Measurements from ENCODE around the gene PPP6C. TPM values are rescaled to one million over a fixed set of nuclear protein-coding genes. Genes with fewer than 3 reads are reported as not detected.

The PPP6C gene
- total and polyA plus RNA-seq, 2 experiments from 2014 or later, result 31.9 to 46.4 TPM

DNA sequence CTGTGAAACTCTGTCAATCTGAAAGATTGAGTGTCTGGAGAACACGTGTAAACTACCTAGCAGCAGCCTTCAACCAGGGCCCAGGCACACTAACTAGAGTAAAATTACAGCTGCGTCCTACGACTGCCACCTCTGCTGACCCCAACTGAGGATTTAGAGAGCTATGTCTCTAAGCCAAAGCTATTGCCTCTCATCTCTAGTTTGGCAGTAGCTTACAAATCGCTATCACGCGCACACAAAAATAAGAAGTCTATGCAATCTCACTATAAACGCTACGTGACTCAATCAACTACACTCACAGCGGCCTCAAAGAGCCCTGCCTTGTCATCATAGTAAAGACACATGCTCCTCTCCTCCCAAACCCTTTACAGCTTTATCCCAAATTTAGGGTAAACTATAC is 8.7 kb downstream of the PPP6C start:
- H3K9me3 Mint-ChIP-seq, result no peaks in the 10 kb centered on the region
- TF ChIP-seq STAT1 (IDR thresholded peaks at IDR 0.05; ENCODE audit: unreplicated experiment) (no peak), NANOG (IDR thresholded peaks at IDR 0.05; ENCODE audit: borderline replicate concordance) (no peak), EZH2phosphoT487 (IDR thresholded peaks at IDR 0.05; ENCODE audit: unreplicated experiment) (no peak), ZNF331 (CRISPR knock-in tag; IDR thresholded peaks at IDR 0.05; ENCODE audit: low read depth) (no peak), POLR2AphosphoS5 (IDR thresholded peaks at IDR 0.05; ENCODE audit: low read depth) (no peak), EZH2 (IDR thresholded peaks at IDR 0.05; ENCODE audit: low read depth, unreplicated experiment) (no peak), ZNF114 (CRISPR knock-in tag; IDR thresholded peaks at IDR 0.05) (no peak), CREB1 (CRISPR knock-in tag; IDR thresholded peaks at IDR 0.05; ENCODE audit: low read depth) (no peak), JUNB (IDR thresholded peaks at IDR 0.05; ENCODE audit: unreplicated experiment) (no peak)
- TF ChIP-seq, protein P1, sequence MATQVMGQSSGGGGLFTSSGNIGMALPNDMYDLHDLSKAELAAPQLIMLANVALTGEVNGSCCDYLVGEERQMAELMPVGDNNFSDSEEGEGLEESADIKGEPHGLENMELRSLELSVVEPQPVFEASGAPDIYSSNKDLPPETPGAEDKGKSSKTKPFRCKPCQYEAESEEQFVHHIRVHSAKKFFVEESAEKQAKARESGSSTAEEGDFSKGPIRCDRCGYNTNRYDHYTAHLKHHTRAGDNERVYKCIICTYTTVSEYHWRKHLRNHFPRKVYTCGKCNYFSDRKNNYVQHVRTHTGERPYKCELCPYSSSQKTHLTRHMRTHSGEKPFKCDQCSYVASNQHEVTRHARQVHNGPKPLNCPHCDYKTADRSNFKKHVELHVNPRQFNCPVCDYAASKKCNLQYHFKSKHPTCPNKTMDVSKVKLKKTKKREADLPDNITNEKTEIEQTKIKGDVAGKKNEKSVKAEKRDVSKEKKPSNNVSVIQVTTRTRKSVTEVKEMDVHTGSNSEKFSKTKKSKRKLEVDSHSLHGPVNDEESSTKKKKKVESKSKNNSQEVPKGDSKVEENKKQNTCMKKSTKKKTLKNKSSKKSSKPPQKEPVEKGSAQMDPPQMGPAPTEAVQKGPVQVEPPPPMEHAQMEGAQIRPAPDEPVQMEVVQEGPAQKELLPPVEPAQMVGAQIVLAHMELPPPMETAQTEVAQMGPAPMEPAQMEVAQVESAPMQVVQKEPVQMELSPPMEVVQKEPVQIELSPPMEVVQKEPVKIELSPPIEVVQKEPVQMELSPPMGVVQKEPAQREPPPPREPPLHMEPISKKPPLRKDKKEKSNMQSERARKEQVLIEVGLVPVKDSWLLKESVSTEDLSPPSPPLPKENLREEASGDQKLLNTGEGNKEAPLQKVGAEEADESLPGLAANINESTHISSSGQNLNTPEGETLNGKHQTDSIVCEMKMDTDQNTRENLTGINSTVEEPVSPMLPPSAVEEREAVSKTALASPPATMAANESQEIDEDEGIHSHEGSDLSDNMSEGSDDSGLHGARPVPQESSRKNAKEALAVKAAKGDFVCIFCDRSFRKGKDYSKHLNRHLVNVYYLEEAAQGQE (IDR thresholded peaks at IDR 0.05; ENCODE audit: unreplicated experiment), result no peak
- TF ChIP-seq, protein P2, sequence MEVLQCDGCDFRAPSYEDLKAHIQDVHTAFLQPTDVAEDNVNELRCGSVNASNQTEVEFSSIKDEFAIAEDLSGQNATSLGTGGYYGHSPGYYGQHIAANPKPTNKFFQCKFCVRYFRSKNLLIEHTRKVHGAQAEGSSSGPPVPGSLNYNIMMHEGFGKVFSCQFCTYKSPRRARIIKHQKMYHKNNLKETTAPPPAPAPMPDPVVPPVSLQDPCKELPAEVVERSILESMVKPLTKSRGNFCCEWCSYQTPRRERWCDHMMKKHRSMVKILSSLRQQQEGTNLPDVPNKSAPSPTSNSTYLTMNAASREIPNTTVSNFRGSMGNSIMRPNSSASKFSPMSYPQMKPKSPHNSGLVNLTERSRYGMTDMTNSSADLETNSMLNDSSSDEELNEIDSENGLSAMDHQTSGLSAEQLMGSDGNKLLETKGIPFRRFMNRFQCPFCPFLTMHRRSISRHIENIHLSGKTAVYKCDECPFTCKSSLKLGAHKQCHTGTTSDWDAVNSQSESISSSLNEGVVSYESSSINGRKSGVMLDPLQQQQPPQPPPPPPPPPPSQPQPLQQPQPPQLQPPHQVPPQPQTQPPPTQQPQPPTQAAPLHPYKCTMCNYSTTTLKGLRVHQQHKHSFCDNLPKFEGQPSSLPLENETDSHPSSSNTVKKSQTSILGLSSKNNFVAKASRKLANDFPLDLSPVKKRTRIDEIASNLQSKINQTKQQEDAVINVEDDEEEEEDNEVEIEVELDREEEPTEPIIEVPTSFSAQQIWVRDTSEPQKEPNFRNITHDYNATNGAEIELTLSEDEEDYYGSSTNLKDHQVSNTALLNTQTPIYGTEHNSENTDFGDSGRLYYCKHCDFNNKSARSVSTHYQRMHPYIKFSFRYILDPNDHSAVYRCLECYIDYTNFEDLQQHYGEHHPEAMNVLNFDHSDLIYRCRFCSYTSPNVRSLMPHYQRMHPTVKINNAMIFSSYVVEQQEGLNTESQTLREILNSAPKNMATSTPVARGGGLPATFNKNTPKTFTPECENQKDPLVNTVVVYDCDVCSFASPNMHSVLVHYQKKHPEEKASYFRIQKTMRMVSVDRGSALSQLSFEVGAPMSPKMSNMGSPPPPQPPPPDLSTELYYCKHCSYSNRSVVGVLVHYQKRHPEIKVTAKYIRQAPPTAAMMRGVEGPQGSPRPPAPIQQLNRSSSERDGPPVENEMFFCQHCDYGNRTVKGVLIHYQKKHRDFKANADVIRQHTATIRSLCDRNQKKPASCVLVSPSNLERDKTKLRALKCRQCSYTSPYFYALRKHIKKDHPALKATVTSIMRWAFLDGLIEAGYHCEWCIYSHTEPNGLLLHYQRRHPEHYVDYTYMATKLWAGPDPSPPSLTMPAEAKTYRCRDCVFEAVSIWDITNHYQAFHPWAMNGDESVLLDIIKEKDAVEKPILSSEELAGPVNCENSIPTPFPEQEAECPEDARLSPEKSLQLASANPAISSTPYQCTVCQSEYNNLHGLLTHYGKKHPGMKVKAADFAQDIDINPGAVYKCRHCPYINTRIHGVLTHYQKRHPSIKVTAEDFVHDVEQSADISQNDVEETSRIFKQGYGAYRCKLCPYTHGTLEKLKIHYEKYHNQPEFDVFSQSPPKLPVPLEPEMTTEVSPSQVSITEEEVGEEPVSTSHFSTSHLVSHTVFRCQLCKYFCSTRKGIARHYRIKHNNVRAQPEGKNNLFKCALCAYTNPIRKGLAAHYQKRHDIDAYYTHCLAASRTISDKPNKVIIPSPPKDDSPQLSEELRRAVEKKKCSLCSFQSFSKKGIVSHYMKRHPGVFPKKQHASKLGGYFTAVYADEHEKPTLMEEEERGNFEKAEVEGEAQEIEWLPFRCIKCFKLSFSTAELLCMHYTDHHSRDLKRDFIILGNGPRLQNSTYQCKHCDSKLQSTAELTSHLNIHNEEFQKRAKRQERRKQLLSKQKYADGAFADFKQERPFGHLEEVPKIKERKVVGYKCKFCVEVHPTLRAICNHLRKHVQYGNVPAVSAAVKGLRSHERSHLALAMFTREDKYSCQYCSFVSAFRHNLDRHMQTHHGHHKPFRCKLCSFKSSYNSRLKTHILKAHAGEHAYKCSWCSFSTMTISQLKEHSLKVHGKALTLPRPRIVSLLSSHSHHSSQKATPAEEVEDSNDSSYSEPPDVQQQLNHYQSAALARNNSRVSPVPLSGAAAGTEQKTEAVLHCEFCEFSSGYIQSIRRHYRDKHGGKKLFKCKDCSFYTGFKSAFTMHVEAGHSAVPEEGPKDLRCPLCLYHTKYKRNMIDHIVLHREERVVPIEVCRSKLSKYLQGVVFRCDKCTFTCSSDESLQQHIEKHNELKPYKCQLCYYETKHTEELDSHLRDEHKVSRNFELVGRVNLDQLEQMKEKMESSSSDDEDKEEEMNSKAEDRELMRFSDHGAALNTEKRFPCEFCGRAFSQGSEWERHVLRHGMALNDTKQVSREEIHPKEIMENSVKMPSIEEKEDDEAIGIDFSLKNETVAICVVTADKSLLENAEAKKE (CRISPR knock-in tag; IDR thresholded peaks at IDR 0.05), result no peak
- TF ChIP-seq, protein P3, sequence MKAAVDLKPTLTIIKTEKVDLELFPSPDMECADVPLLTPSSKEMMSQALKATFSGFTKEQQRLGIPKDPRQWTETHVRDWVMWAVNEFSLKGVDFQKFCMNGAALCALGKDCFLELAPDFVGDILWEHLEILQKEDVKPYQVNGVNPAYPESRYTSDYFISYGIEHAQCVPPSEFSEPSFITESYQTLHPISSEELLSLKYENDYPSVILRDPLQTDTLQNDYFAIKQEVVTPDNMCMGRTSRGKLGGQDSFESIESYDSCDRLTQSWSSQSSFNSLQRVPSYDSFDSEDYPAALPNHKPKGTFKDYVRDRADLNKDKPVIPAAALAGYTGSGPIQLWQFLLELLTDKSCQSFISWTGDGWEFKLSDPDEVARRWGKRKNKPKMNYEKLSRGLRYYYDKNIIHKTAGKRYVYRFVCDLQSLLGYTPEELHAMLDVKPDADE (IDR thresholded peaks at IDR 0.05), result no peak
- TF ChIP-seq, protein P4, sequence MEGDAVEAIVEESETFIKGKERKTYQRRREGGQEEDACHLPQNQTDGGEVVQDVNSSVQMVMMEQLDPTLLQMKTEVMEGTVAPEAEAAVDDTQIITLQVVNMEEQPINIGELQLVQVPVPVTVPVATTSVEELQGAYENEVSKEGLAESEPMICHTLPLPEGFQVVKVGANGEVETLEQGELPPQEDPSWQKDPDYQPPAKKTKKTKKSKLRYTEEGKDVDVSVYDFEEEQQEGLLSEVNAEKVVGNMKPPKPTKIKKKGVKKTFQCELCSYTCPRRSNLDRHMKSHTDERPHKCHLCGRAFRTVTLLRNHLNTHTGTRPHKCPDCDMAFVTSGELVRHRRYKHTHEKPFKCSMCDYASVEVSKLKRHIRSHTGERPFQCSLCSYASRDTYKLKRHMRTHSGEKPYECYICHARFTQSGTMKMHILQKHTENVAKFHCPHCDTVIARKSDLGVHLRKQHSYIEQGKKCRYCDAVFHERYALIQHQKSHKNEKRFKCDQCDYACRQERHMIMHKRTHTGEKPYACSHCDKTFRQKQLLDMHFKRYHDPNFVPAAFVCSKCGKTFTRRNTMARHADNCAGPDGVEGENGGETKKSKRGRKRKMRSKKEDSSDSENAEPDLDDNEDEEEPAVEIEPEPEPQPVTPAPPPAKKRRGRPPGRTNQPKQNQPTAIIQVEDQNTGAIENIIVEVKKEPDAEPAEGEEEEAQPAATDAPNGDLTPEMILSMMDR (conservative IDR thresholded peaks at IDR 0.05; ENCODE audit: low read depth in 2 of 2), result no peak
- H3K4me3 ChIP-seq, result no peak overlapping the region
- ATAC-seq (no peak), DNase-seq (ENCODE audit: low spot score) (no peak)
- no peak overlapping the region for H3K4me2 ChIP-seq
- H3K79me2 ChIP-seq (replicated peaks; ENCODE audit: insufficient read depth), result peaks cover 100% of the 10 kb centered on the region
- peaks cover 59% of the 10 kb centered on the region for H4K20me1 ChIP-seq (replicated peaks; ENCODE audit: insufficient read depth)
- peaks cover 4% of the 10 kb centered on the region; the same call in 1 of the 2 replicates for H3K4me1 ChIP-seq (ENCODE audit: insufficient read depth)
- H3F3A ChIP-seq (replicated peaks; ENCODE audit: low read depth), result no peaks in the 10 kb centered on the region
- H3K9me2 ChIP-seq (ENCODE audit: insufficient read depth), result no peaks in the 10 kb centered on the region
- no peaks in the 10 kb centered on the region for H3K36me3 ChIP-seq (ENCODE audit: insufficient read depth)
- peaks cover 16% of the 10 kb centered on the region; the same call in 2 of the 3 replicates for H3K4me1 Mint-ChIP-seq
- no peaks in the 10 kb centered on the region for H3K36me3 Mint-ChIP-seq (ENCODE audit: low read depth)
- peaks cover 6% of the 10 kb centered on the region for H3K27me3 Mint-ChIP-seq (ENCODE audit: insufficient read depth, low read depth, poor library complexity)
- no peaks in the 10 kb centered on the region for H3K27me3 ChIP-seq (ENCODE audit: insufficient read depth)
- 0 out of 2 replicates have a peak overlapping the region, but pooled peaks have one; percentile 14 for H3K27ac ChIP-seq (ENCODE audit: low read depth)
- no peak overlapping the region for H2AFZ ChIP-seq
- peak overlapping the region; percentile 65 for H3K27ac Mint-ChIP-seq
- H3K4me3 Mint-ChIP-seq, result no peak overlapping the region
